OCI-LY1 (cell line): ENCODE data around the gene TAF11L5.
"Not testable (repeated sequence)": the region's sequence is repeated elsewhere in the genome, so short reads cannot be mapped to it uniquely, and the experiment has no call there.

Source experiments
- H2AFZ ChIP-seq: fragments of 200-600 bp; sonication (generic), shearing (Covaris generic); 2 replicates; pipeline ENCODE4 v1.6.0; 2014; ENCODE audit warnings: antibody characterized with exemption, mild to moderate bottlenecking, low read length
- H3F3A ChIP-seq: fragments of 200-600 bp; sonication (generic), shearing (Covaris generic); 2 replicates; pipeline ENCODE4 v1.6.0; 2014; ENCODE audit warnings: mild to moderate bottlenecking, antibody characterized with exemption, low read length, moderate library complexity; ENCODE audit not compliant: insufficient read depth
- H3K27ac ChIP-seq: fragments of 200-600 bp; sonication (generic); 2 replicates; pipeline ENCODE4 v1.5.1; 2014; ENCODE audit warnings: low read length, mixed run types, mild to moderate bottlenecking, low read depth; ENCODE audit not compliant: poor library complexity, severe bottlenecking
- H3K27me3 ChIP-seq: fragments of 200-600 bp; sonication (generic); 2 replicates; pipeline ENCODE4 v1.6.0; 2014; ENCODE audit warnings: antibody characterized with exemption, mild to moderate bottlenecking, low read length, moderate library complexity; ENCODE audit not compliant: insufficient read depth
- H3K36me3 ChIP-seq: fragments of 200-600 bp; sonication (generic); 2 replicates; pipeline ENCODE4 v1.6.1; 2014; ENCODE audit warnings: mild to moderate bottlenecking, antibody characterized with exemption, low read length, moderate library complexity, mixed read lengths; ENCODE audit not compliant: insufficient read depth
- H3K4me1 ChIP-seq: fragments of 200-600 bp; sonication (generic); 2 replicates; pipeline ENCODE4 v1.5.1; 2014; ENCODE audit warnings: mild to moderate bottlenecking, low read length, moderate library complexity; ENCODE audit not compliant: insufficient read depth, severe bottlenecking
- H3K4me2 ChIP-seq: fragments of 200-600 bp; sonication (generic), shearing (Covaris generic); 2 replicates; pipeline ENCODE4 v1.6.1; 2014; ENCODE audit warnings: low read length
- H3K4me3 ChIP-seq: fragments of 200-600 bp; sonication (generic); 2 replicates; pipeline ENCODE4 v1.5.1; 2014; ENCODE audit warnings: low read length, low read depth, mild to moderate bottlenecking, mixed read lengths; ENCODE audit not compliant: poor library complexity, severe bottlenecking
- H3K79me2 ChIP-seq: fragments of 200-600 bp; shearing (Covaris generic); 2 replicates; pipeline ENCODE4 v1.6.1; 2016; ENCODE audit warnings: mixed run types, low read length, mixed read lengths; ENCODE audit not compliant: insufficient read depth
- H3K9ac ChIP-seq: fragments of 200-600 bp; sonication (generic), shearing (Covaris generic); 2 replicates; pipeline ENCODE4 v1.6.1; 2014; ENCODE audit warnings: mild to moderate bottlenecking, low read length, mixed read lengths
- H3K9me2 ChIP-seq: fragments of 200-600 bp; sonication (generic), shearing (Covaris generic); 2 replicates; pipeline ENCODE4 v1.6.1; 2014; ENCODE audit warnings: low read depth, mild to moderate bottlenecking, low read length, mixed read lengths
- H3K9me3 ChIP-seq: fragments of 200-600 bp; shearing (Covaris generic); 2 replicates; pipeline ENCODE4 v1.6.1; 2014; ENCODE audit warnings: low read length, mixed read lengths
- H4K20me1 ChIP-seq: fragments of 200-600 bp; sonication (generic), shearing (Covaris generic); 2 replicates; pipeline ENCODE4 v1.6.0; 2016; ENCODE audit warnings: mild to moderate bottlenecking, low read length; ENCODE audit not compliant: insufficient read depth
- CTCF ChIP-seq: fragments of 200-600 bp; sonication (generic), shearing (Covaris generic); IDR thresholded peaks from 2 replicates; pipeline ENCODE4 v1.5.1; 2017; ENCODE audit warnings: mild to moderate bottlenecking, antibody characterized with exemption, low read length, moderate library complexity, mixed read lengths
- EZH2 ChIP-seq: fragments of 200-600 bp; sonication (generic), shearing (Covaris generic); IDR thresholded peaks from 2 replicates; pipeline ENCODE4 v1.8.0; 2017; ENCODE audit warnings: borderline replicate concordance, mixed run types, mild to moderate bottlenecking, antibody characterized with exemption, low read length, moderate library complexity, mixed read lengths

TAF11L5 gene

GRCh38 chr5:17482790-17483189 is 42.2 kb upstream of the TAF11L5 start:
- Histone ChIP-seq H3K36me3 (no peaks in the 10 kb centered on the region), H3K79me2 (no peaks in the 10 kb centered on the region), H3K4me3 (no peak overlapping the region), H3K4me1 (no peaks in the 10 kb centered on the region), H2AFZ (no peak overlapping the region), H3K9me3 (no peaks in the 10 kb centered on the region), H3K27me3 (no peaks in the 10 kb centered on the region), H3K4me2 (no peak overlapping the region), H3K27ac (no peak overlapping the region), H3K9me2 (no peaks in the 10 kb centered on the region), H4K20me1 (no peaks in the 10 kb centered on the region), H3F3A (no peaks in the 10 kb centered on the region), H3K9ac (no peak overlapping the region)
- TF ChIP-seq CTCF (no peak), EZH2 (no peak)

- H3K27me3 ChIP-seq, H3K27ac ChIP-seq, H3K9ac ChIP-seq, H3F3A ChIP-seq, H2AFZ ChIP-seq, H3K4me2 ChIP-seq, H4K20me1 ChIP-seq, H3K4me1 ChIP-seq, H3K9me3 ChIP-seq, H3K36me3 ChIP-seq, H3K79me2 ChIP-seq, H3K4me3 ChIP-seq, H3K9me2 ChIP-seq: not testable (repeated sequence)
Observed at GRCh38 chr5:17486464-17487173, 38.4 kb upstream of the TAF11L5 start.

GRCh38 chr5:17487174-17487512 is 37.9 kb upstream of the TAF11L5 start:
- no peaks in the 10 kb centered on the region for H3K79me2 ChIP-seq
- no peaks in the 10 kb centered on the region for H3K36me3 ChIP-seq
- H2AFZ ChIP-seq: no peak overlapping the region
- no peaks in the 10 kb centered on the region for H3K9me2 ChIP-seq
- no peaks in the 10 kb centered on the region for H3K9me3 ChIP-seq
- H3K4me2 ChIP-seq: no peak overlapping the region
- no peak overlapping the region for H3K4me3 ChIP-seq
- no peaks in the 10 kb centered on the region for H4K20me1 ChIP-seq
- H3K4me1 ChIP-seq: no peaks in the 10 kb centered on the region
- TF ChIP-seq CTCF (no peak), EZH2 (no peak)
- no peaks in the 10 kb centered on the region for H3K27me3 ChIP-seq
- H3K9ac ChIP-seq: no peak overlapping the region
- no peak overlapping the region for H3K27ac ChIP-seq
- H3F3A ChIP-seq: no peaks in the 10 kb centered on the region

GRCh38 chr5:17491257-17491656 is 33.8 kb upstream of the TAF11L5 start:
- H3K9me2 ChIP-seq, H3K27ac ChIP-seq, H3K4me3 ChIP-seq, H4K20me1 ChIP-seq, H3K9me3 ChIP-seq, H2AFZ ChIP-seq, H3K4me2 ChIP-seq, H3K27me3 ChIP-seq, H3K4me1 ChIP-seq, H3K9ac ChIP-seq, H3K36me3 ChIP-seq, H3F3A ChIP-seq, H3K79me2 ChIP-seq: not testable (repeated sequence)
